HepG2 (cell line): ENCODE results near the gene SNAI3. TPM values are rescaled to one million over a fixed set of nuclear protein-coding genes. Genes with fewer than 3 reads are reported as not detected.

Source experiments
- ARNT ChIP-seq: fragments of 450-650 bp; IDR thresholded peaks from 2 replicates; pipeline ENCODE4 v1.6.1; 2017
- DNMT1 ChIP-seq: sonication (generic); formaldehyde crosslinking; IDR thresholded peaks from 2 replicates; pipeline ENCODE4 v1.5.1; 2020; ENCODE audit warnings: mild to moderate bottlenecking, missing genetic modification reagents
- KDM5A ChIP-seq: fragments of 200-600 bp; sonication (generic); IDR thresholded peaks from 2 replicates; pipeline ENCODE4 v1.7.0; 2018; ENCODE audit warnings: antibody characterized with exemption, mild to moderate bottlenecking, low read length, borderline replicate concordance
- RFX3 ChIP-seq: IDR thresholded peaks from 2 replicates; pipeline ENCODE4 v1.6.1; 2016; ENCODE audit warnings: missing biosample characterization, missing genetic modification reagents
- U2AF2 ChIP-seq: fragments of 200-400 bp; formaldehyde crosslinking; IDR thresholded peaks from 2 replicates; pipeline ENCODE4 v1.6.1; 2017; ENCODE audit warnings: low read depth, mild to moderate bottlenecking, low read length
- ZBTB8A ChIP-seq: sonication (generic); formaldehyde crosslinking; IDR thresholded peaks from 2 replicates; pipeline ENCODE4 v1.4.0; 2020; ENCODE audit warnings: mild to moderate bottlenecking, low read depth, missing genetic modification reagents, borderline replicate concordance
- ZMYM4 ChIP-seq: sonication (generic); formaldehyde crosslinking; IDR thresholded peaks from 2 replicates; pipeline ENCODE4 v1.8.1; 2023; ENCODE audit warnings: mild to moderate bottlenecking, missing genetic modification reagents
- ZNF720 ChIP-seq: sonication (generic); formaldehyde crosslinking; IDR thresholded peaks from 2 replicates; pipeline ENCODE4 v1.4.0; 2020; ENCODE audit warnings: missing genetic modification reagents
- ZNF768 ChIP-seq: sonication (generic); formaldehyde crosslinking; IDR thresholded peaks from 2 replicates; pipeline ENCODE4 v1.4.0; 2020; ENCODE audit warnings: missing genetic modification reagents
- polyA plus RNA-seq, 8 experiments: library from polyadenylated mRNA; depleted of rRNA in 3 of 8; stranded (reverse) in 7 of 8; unstranded in 1 of 8; fragments of >200 nt; fragmentation: Illumina TruSeq in 4 of 8; extraction: Trizol in 4 of 8; gene quantifications; 2 replicates each; pipeline versions ENCODE4 v1.2.1 to v1.2.3, GENCODE V29; 2011 to 2016; ENCODE audit warnings: low read depth in 4 of 8, missing spikeins in 1 of 8, mixed read lengths in 1 of 8; ENCODE audit not compliant: insufficient read depth in 1 of 8
- total RNA-seq, 5 experiments: library from RNA; depleted of rRNA; stranded (reverse); fragments of >200 nt; fragmentation: Illumina TruSeq; extraction: Trizol; gene quantifications; 2 replicates each; pipeline ENCODE4 v1.2.3, GENCODE V29; 2016; ENCODE audit warnings: low read depth in 1 of 5
- TF ChIP-seq, protein P1 (sequence below): IDR thresholded peaks from 2 replicates; pipeline ENCODE4 v1.6.1; 2016; ENCODE audit warnings: low read depth, missing genetic modification reagents, missing compliant biosample characterization
- TF ChIP-seq, protein P2 (sequence below): sonication (generic); formaldehyde crosslinking; IDR thresholded peaks from 2 replicates; pipeline ENCODE4 v1.4.0; 2020; ENCODE audit warnings: missing genetic modification reagents
- TF ChIP-seq, protein P3 (sequence below): sonication (generic); formaldehyde crosslinking; IDR thresholded peaks from 2 replicates; pipeline ENCODE4 v1.4.0; 2020; ENCODE audit warnings: missing genetic modification reagents

SNAI3 gene
- total and polyA plus RNA-seq, 2 of the 13 experiments (the other 11 are each of a cell fraction or from before 2014, with no cell fraction given), result 0.09 to 0.18 TPM

DNA sequence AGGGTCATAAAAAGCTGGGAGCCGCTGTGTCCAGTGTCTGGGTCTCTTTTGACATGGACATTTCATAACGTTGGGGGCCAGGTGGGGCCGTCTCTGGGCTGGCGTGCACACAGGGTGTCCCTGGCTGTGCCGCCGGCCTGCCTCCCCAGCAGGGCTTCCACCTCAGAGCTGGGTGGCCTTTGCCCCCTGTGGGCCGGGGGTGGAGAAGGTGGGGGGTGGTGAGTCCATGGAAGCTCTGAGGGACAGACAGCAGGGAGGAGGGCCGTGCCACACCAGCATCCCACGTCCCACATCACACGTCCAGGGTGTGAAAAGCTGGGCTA is 908 bp upstream of the SNAI3 start (continued):
- TF ChIP-seq, protein P1, sequence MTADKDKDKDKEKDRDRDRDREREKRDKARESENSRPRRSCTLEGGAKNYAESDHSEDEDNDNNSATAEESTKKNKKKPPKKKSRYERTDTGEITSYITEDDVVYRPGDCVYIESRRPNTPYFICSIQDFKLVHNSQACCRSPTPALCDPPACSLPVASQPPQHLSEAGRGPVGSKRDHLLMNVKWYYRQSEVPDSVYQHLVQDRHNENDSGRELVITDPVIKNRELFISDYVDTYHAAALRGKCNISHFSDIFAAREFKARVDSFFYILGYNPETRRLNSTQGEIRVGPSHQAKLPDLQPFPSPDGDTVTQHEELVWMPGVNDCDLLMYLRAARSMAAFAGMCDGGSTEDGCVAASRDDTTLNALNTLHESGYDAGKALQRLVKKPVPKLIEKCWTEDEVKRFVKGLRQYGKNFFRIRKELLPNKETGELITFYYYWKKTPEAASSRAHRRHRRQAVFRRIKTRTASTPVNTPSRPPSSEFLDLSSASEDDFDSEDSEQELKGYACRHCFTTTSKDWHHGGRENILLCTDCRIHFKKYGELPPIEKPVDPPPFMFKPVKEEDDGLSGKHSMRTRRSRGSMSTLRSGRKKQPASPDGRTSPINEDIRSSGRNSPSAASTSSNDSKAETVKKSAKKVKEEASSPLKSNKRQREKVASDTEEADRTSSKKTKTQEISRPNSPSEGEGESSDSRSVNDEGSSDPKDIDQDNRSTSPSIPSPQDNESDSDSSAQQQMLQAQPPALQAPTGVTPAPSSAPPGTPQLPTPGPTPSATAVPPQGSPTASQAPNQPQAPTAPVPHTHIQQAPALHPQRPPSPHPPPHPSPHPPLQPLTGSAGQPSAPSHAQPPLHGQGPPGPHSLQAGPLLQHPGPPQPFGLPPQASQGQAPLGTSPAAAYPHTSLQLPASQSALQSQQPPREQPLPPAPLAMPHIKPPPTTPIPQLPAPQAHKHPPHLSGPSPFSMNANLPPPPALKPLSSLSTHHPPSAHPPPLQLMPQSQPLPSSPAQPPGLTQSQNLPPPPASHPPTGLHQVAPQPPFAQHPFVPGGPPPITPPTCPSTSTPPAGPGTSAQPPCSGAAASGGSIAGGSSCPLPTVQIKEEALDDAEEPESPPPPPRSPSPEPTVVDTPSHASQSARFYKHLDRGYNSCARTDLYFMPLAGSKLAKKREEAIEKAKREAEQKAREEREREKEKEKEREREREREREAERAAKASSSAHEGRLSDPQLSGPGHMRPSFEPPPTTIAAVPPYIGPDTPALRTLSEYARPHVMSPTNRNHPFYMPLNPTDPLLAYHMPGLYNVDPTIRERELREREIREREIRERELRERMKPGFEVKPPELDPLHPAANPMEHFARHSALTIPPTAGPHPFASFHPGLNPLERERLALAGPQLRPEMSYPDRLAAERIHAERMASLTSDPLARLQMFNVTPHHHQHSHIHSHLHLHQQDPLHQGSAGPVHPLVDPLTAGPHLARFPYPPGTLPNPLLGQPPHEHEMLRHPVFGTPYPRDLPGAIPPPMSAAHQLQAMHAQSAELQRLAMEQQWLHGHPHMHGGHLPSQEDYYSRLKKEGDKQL, result no peak
- TF ChIP-seq KDM5A (no peak), U2AF2 (no peak), DNMT1 (CRISPR knock-in tag) (no peak), ZNF768 (CRISPR knock-in tag) (no peak), ARNT (no peak), ZNF720 (no peak), RFX3 (CRISPR knock-in tag) (no peak), ZBTB8A (no peak), ZMYM4 (CRISPR knock-in tag) (peak; percentile 8; the same call in 1 of the 2 replicates)
- TF ChIP-seq, protein P2, sequence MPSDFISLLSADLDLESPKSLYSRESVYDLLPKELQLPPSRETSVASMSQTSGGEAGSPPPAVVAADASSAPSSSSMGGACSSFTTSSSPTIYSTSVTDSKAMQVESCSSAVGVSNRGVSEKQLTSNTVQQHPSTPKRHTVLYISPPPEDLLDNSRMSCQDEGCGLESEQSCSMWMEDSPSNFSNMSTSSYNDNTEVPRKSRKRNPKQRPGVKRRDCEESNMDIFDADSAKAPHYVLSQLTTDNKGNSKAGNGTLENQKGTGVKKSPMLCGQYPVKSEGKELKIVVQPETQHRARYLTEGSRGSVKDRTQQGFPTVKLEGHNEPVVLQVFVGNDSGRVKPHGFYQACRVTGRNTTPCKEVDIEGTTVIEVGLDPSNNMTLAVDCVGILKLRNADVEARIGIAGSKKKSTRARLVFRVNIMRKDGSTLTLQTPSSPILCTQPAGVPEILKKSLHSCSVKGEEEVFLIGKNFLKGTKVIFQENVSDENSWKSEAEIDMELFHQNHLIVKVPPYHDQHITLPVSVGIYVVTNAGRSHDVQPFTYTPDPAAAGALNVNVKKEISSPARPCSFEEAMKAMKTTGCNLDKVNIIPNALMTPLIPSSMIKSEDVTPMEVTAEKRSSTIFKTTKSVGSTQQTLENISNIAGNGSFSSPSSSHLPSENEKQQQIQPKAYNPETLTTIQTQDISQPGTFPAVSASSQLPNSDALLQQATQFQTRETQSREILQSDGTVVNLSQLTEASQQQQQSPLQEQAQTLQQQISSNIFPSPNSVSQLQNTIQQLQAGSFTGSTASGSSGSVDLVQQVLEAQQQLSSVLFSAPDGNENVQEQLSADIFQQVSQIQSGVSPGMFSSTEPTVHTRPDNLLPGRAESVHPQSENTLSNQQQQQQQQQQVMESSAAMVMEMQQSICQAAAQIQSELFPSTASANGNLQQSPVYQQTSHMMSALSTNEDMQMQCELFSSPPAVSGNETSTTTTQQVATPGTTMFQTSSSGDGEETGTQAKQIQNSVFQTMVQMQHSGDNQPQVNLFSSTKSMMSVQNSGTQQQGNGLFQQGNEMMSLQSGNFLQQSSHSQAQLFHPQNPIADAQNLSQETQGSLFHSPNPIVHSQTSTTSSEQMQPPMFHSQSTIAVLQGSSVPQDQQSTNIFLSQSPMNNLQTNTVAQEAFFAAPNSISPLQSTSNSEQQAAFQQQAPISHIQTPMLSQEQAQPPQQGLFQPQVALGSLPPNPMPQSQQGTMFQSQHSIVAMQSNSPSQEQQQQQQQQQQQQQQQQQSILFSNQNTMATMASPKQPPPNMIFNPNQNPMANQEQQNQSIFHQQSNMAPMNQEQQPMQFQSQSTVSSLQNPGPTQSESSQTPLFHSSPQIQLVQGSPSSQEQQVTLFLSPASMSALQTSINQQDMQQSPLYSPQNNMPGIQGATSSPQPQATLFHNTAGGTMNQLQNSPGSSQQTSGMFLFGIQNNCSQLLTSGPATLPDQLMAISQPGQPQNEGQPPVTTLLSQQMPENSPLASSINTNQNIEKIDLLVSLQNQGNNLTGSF, result no peak
- TF ChIP-seq, protein P3, sequence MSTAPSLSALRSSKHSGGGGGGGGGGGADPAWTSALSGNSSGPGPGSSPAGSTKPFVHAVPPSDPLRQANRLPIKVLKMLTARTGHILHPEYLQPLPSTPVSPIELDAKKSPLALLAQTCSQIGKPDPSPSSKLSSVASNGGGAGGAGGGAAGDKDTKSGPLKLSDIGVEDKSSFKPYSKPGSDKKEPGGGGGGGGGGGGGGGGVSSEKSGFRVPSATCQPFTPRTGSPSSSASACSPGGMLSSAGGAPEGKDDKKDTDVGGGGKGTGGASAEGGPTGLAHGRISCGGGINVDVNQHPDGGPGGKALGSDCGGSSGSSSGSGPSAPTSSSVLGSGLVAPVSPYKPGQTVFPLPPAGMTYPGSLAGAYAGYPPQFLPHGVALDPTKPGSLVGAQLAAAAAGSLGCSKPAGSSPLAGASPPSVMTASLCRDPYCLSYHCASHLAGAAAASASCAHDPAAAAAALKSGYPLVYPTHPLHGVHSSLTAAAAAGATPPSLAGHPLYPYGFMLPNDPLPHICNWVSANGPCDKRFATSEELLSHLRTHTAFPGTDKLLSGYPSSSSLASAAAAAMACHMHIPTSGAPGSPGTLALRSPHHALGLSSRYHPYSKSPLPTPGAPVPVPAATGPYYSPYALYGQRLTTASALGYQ (CRISPR knock-in tag), result no peak
